DND-41 (cell line): ENCODE data around the gene PTPN4.

Experiments used
- ATAC-seq: fragments of 200-7000 bp; cut with Tn5 transposase; 3 replicates; pipeline ENCODE4 v1.9.1; 2021; ENCODE audit warnings: low read depth; ENCODE audit not compliant: insufficient read depth
- DNase-seq: peaks from one replicate; pipeline ENCODE4 v3.0.0-alpha.2; 2020
- H2AFZ ChIP-seq: 2 replicates; pipeline ENCODE4 v1.6.0; 2012; ENCODE audit warnings: low read depth, low read length
- H3K27ac ChIP-seq: 2 replicates; pipeline ENCODE4 v1.5.1; 2012; ENCODE audit warnings: low read length, inconsistent platforms
- H3K27me3 ChIP-seq: fragments of 200-600 bp; sonication (generic); 2 replicates; pipeline ENCODE4 v1.6.0; 2012; ENCODE audit warnings: low read length, mild to moderate bottlenecking, inconsistent platforms; ENCODE audit not compliant: insufficient read depth, poor library complexity
- H3K36me3 ChIP-seq: 2 replicates; pipeline ENCODE4 v1.5.1; 2012; ENCODE audit warnings: low read length, inconsistent platforms; ENCODE audit not compliant: insufficient read depth
- H3K4me1 ChIP-seq: 2 replicates; pipeline ENCODE4 v1.5.1; 2012; ENCODE audit warnings: mild to moderate bottlenecking, low read length; ENCODE audit not compliant: insufficient read depth
- H3K4me2 ChIP-seq: 2 replicates; pipeline ENCODE4 v1.6.0; 2012; ENCODE audit warnings: mild to moderate bottlenecking, moderate library complexity, low read length, inconsistent platforms; ENCODE audit not compliant: insufficient read depth
- H3K4me3 ChIP-seq, 2 experiments: fragments of 200-600 bp in 1 of 2; shearing (Covaris generic) in 1 of 2; 2 replicates each; pipeline ENCODE4 v1.5.1; 2012 to 2016; ENCODE audit warnings: inconsistent platforms in 2 of 2, low read length in 2 of 2, mild to moderate bottlenecking in 2 of 2, low read depth in 1 of 2, moderate library complexity in 1 of 2
- H3K79me2 ChIP-seq: 2 replicates; pipeline ENCODE4 v1.6.0; 2012; ENCODE audit warnings: low read length, inconsistent platforms; ENCODE audit not compliant: insufficient read depth
- H3K9ac ChIP-seq: 2 replicates; pipeline ENCODE4 v1.6.0; 2012; ENCODE audit warnings: low read depth, mild to moderate bottlenecking, inconsistent platforms, low read length, moderate library complexity
- H3K9me3 ChIP-seq: 2 replicates; pipeline ENCODE4 v1.5.1; 2012; ENCODE audit warnings: low read length, moderate library complexity, mild to moderate bottlenecking, inconsistent platforms; ENCODE audit not compliant: insufficient read depth, severe bottlenecking
- H4K20me1 ChIP-seq: 2 replicates; pipeline ENCODE4 v1.6.0; 2012; ENCODE audit warnings: low read length; ENCODE audit not compliant: insufficient read depth
- EZH2 ChIP-seq: IDR thresholded peaks from 3 replicates; pipeline ENCODE4 v1.6.1; 2012; ENCODE audit warnings: borderline replicate concordance, low read depth, mild to moderate bottlenecking, moderate library complexity, low read length, inconsistent platforms; ENCODE audit not compliant: severe bottlenecking
- TF ChIP-seq, protein P1 (sequence below): IDR thresholded peaks from 2 replicates; pipeline ENCODE4 v1.5.1; 2012; ENCODE audit warnings: borderline replicate concordance, low read length, moderate library complexity, mild to moderate bottlenecking; ENCODE audit not compliant: poor library complexity, severe bottlenecking; ENCODE audit errors: extremely low read depth

Gene PTPN4

DNA sequence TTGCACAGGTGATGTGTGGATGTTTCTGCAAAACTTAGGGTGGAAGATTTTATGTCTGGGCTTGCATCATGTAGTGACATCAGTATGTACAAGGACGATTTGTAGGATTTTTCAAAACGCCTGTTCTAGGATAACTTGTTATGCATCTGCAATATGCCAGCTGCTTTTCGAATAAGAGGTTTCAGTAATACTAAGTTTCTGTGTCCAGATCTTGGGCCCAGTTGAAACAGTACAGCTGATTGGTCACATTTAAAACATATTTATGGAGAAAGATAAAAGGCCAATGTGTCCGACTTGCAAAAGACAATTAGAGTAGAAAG, 1.2 kb downstream of the PTPN4 start:
- no peaks in the 10 kb centered on the region for H3K9me3 ChIP-seq
- H3K4me1 ChIP-seq: peaks cover 57% of the 10 kb centered on the region
- peak overlapping the region; percentile 88 for H2AFZ ChIP-seq
- H3K36me3 ChIP-seq: no peaks in the 10 kb centered on the region; the same call in 1 of the 2 replicates
- H3K79me2 ChIP-seq: peaks cover 59% of the 10 kb centered on the region
- no peak for TF ChIP-seq EZH2
- TF ChIP-seq, protein P1, sequence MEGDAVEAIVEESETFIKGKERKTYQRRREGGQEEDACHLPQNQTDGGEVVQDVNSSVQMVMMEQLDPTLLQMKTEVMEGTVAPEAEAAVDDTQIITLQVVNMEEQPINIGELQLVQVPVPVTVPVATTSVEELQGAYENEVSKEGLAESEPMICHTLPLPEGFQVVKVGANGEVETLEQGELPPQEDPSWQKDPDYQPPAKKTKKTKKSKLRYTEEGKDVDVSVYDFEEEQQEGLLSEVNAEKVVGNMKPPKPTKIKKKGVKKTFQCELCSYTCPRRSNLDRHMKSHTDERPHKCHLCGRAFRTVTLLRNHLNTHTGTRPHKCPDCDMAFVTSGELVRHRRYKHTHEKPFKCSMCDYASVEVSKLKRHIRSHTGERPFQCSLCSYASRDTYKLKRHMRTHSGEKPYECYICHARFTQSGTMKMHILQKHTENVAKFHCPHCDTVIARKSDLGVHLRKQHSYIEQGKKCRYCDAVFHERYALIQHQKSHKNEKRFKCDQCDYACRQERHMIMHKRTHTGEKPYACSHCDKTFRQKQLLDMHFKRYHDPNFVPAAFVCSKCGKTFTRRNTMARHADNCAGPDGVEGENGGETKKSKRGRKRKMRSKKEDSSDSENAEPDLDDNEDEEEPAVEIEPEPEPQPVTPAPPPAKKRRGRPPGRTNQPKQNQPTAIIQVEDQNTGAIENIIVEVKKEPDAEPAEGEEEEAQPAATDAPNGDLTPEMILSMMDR: no peak
- ATAC-seq (no peak), DNase-seq (no peak)
- peak overlapping the region; percentile 93 for H3K27ac ChIP-seq
- peak overlapping the region; percentile 92 for H3K9ac ChIP-seq
- no peaks in the 10 kb centered on the region for H3K27me3 ChIP-seq
- no peaks in the 10 kb centered on the region; the same call in 1 of the 2 replicates for H4K20me1 ChIP-seq
- H3K4me3 ChIP-seq: peak overlapping the region; percentile 96 to 97
- peak overlapping the region; percentile 72 for H3K4me2 ChIP-seq

DNA sequence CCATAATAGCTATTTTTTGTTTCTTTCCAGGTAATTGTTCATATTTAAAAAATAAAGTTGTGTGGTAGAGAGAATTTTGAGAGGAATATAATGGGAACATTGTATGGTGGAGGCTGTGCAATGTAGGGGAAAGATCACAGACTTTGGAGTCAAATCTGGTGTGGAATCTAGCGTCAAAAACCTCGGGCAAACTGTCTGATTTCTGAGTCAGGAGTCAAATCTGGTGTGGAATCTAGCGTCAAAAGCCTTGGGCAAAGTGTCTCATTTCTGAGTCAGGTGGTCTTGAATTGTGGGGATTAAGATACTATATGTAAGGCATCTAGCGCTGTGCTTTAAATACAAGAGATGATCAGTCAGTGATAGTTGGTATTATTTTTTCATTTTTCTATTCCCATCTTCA, 5.1 kb downstream of the PTPN4 start:
- Histone ChIP-seq H2AFZ (no peak overlapping the region), H3K9ac (no peak overlapping the region), H3K36me3 (no peaks in the 10 kb centered on the region; the same call in 1 of the 2 replicates), H3K4me2 (peak overlapping the region; percentile 30; the same call in 1 of the 2 replicates), H3K27me3 (no peaks in the 10 kb centered on the region), H3K79me2 (peaks cover 96% of the 10 kb centered on the region), H3K4me3 (no peak overlapping the region), H3K27ac (no peak overlapping the region), H3K9me3 (no peaks in the 10 kb centered on the region), H4K20me1 (peaks cover 16% of the 10 kb centered on the region; the same call in 1 of the 2 replicates), H3K4me1 (peaks cover 53% of the 10 kb centered on the region)
- DNase-seq: no peak
- TF ChIP-seq, protein P1: no peak
- no peak for TF ChIP-seq EZH2
- no peak for ATAC-seq

DNA sequence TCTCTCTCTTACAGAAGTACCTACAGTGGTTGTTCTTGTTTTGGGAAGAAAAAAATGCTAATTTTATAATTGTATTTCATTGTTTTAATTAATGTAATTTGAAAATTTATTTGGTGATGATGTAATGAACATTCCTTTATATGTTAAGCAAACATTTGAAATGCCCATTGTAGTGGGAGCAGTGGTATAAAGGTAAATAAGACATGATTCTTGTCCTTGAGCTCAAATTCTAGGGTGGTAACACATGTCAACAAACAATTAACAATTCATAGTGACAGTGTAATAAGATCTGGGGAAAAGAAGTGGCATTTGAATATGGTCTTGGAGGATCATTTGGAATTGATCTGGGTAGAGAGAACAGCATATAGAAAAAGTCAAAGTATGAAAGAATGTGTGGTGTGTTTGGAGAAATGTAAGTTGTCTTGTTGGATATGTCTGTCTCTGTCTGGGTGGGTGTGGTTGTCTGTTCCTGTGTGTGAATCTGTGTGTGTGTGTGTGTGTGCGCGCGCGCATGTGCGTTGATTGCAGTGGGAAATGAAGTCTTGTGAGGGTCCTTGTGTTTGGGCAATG, 5.8 kb downstream of the PTPN4 start:
- ATAC-seq (no peak), DNase-seq (no peak)
- Histone ChIP-seq H3K9ac (no peak overlapping the region), H3K27me3 (no peaks in the 10 kb centered on the region), H3K4me1 (peaks cover 53% of the 10 kb centered on the region), H3K4me3 (no peak overlapping the region), H3K9me3 (no peaks in the 10 kb centered on the region), H4K20me1 (peaks cover 16% of the 10 kb centered on the region; the same call in 1 of the 2 replicates), H3K36me3 (no peaks in the 10 kb centered on the region), H3K4me2 (peak overlapping the region; percentile 30; the same call in 1 of the 2 replicates), H3K79me2 (peaks cover 97% of the 10 kb centered on the region), H3K27ac (no peak overlapping the region), H2AFZ (no peak overlapping the region)
- TF ChIP-seq, protein P1: no peak
- TF ChIP-seq EZH2: no peak

DNA sequence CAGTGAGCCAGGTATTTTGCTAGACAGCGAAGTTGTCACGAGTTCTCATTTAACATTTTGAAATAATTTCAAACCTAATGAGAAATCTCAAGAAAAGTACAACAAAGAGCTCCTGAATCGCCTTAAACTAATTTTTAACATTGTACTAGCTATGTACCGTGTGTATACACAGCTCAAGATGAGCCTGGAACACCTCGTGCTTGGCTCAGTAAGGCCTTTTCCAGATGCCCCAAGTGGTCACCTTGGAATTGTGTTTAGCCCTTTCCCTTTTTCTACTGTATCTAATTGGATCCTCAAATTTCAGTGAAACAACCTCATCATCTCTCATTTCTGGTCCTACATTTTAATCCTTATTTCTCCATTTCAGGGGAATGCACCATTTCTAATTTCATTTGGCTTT, 7.2 kb downstream of the PTPN4 start:
- no peak overlapping the region for H3K9ac ChIP-seq
- H3K27ac ChIP-seq: no peak overlapping the region
- DNase-seq (no peak), ATAC-seq (no peak)
- no peaks in the 10 kb centered on the region for H3K36me3 ChIP-seq
- H3K4me1 ChIP-seq: peaks cover 39% of the 10 kb centered on the region
- H3K79me2 ChIP-seq: peaks cover 97% of the 10 kb centered on the region
- H3K9me3 ChIP-seq: no peaks in the 10 kb centered on the region
- no peak for TF ChIP-seq EZH2
- no peak overlapping the region for H2AFZ ChIP-seq
- no peak overlapping the region for H3K4me2 ChIP-seq
- H3K27me3 ChIP-seq: no peaks in the 10 kb centered on the region
- no peak overlapping the region for H3K4me3 ChIP-seq
- peaks cover 20% of the 10 kb centered on the region; the same call in 1 of the 2 replicates for H4K20me1 ChIP-seq
